ENCODE data around the gene NPHS2.

NPHS2 gene

DNA sequence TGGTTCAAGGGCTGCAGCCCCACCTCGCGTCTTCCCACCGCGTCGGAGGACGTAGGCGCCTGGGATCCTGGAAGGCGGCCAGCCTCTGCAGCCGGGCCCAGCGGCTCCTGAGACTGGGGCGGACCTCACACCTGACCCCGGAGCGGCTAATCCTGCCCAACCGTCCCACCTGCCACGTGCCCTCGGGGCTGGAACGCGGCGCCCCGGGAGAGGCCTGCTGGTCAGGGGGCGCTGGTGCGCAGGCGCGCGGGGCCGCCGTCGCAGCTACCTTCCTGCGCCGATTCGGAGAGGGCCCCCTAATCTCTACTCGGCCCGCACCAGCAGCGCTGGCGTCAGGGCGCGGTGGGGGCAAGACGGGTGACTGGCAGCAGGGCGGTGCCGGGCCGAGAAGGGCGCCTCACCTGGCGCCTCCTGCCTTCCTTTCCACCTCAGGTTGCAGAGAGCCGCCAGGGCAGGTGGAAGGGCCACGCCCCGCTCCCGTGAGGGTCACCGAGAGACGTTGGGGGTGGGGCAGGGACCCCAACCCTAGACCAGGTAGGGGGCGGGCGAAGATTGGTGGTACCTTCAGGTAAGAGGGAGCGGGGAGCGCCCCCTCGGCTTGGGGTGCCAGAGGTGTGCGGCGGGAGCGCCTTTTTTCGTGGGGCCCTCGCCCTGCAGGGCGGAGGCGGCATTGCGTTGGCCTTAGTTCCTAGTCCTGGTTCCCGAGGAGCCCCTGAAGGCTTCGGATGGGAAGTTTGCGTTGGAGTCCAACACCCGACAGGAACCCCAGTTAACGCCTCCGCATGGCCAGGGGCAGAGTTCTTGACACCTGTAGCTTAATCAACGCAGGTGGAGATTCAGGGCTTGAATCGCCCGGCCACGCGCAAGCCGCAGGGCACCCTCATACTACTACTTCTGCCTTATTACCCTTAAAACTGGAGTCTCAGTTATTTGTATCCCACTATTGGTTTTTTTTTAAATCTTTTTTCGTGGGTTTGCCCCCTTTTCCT lies 16.1 kb upstream of the NPHS2 start, which contains the start of gene TDRD5:
TSS of gene TDRD5 (plus strand) at position 241 of the 989 bp plus-strand sequence. CDS start 784 bp downstream, outside the sequence.
- TF ChIP-seq, protein P1, sequence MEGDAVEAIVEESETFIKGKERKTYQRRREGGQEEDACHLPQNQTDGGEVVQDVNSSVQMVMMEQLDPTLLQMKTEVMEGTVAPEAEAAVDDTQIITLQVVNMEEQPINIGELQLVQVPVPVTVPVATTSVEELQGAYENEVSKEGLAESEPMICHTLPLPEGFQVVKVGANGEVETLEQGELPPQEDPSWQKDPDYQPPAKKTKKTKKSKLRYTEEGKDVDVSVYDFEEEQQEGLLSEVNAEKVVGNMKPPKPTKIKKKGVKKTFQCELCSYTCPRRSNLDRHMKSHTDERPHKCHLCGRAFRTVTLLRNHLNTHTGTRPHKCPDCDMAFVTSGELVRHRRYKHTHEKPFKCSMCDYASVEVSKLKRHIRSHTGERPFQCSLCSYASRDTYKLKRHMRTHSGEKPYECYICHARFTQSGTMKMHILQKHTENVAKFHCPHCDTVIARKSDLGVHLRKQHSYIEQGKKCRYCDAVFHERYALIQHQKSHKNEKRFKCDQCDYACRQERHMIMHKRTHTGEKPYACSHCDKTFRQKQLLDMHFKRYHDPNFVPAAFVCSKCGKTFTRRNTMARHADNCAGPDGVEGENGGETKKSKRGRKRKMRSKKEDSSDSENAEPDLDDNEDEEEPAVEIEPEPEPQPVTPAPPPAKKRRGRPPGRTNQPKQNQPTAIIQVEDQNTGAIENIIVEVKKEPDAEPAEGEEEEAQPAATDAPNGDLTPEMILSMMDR (IDR thresholded peaks at IDR 0.05; ENCODE audit: insufficient read depth, low read length, poor library complexity, severe bottlenecking) = peak; percentile 1
- Histone ChIP-seq H3K27me3 (replicated peaks; ENCODE audit: control insufficient read depth, insufficient read depth, low read length) (no peaks in the 10 kb centered on the region; the same call in 1 of the 2 replicates), H3K36me3 (ENCODE audit: control insufficient read depth, insufficient read depth, low read length) (no peaks in the 10 kb centered on the region), H3K4me3 (replicated peaks; ENCODE audit: low read depth, low read length) (no peak within 1 kb of the TSS)
- DNase-seq (ENCODE audit: extremely low read depth, insufficient read length) = no peak

DNA sequence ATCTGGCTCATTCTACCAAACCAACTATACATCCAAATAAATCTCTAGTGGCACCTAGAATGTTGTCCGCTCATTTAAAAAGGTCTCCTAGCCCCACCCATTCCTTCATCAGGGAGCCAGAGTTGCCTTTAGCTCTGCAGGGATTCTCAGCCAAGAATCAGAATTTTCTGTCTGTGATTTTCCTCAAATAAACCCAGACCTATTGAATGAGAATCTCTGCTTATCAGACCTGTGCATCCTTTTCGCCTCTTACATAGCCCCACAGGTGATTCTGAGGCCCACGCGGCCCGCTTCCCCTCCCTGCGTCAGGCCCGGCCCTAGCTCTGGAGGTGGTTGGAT lies 15.5 kb upstream of the NPHS2 start:
- TF ChIP-seq, protein P1 (IDR thresholded peaks at IDR 0.05; ENCODE audit: insufficient read depth, low read length, poor library complexity, severe bottlenecking) = no peak
- H3K36me3 ChIP-seq (ENCODE audit: control insufficient read depth, insufficient read depth, low read length) = no peaks in the 10 kb centered on the region
- H3K27me3 ChIP-seq (replicated peaks; ENCODE audit: control insufficient read depth, insufficient read depth, low read length) = no peaks in the 10 kb centered on the region; the same call in 1 of the 2 replicates
- H3K4me3 ChIP-seq (replicated peaks; ENCODE audit: low read depth, low read length) = no peak overlapping the region
- DNase-seq (ENCODE audit: extremely low read depth, insufficient read length) = no peak

DNA sequence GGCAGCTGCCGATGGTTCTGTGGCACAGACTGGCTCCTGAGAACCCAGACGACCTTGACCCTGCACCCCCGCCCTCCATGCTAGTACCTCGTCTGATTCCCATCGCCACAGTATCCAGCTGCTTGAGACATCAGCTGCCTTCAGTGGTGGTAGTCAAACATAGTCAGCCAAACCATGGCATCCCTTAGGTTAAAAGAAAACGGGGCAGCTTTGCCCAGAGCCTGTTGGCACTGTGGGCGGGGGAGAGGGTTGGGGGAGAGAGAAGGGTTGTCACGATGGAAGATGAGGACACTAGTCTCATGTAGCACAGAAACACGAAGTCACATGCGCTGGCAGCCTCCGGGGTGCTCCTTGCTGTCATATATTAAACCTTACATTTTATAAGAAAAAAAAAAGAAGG lies 14.9 kb upstream of the NPHS2 start:
- H3K4me3 ChIP-seq (replicated peaks; ENCODE audit: low read depth, low read length) = no peak overlapping the region
- no peaks in the 10 kb centered on the region for H3K36me3 ChIP-seq (ENCODE audit: control insufficient read depth, insufficient read depth, low read length)
- DNase-seq (ENCODE audit: extremely low read depth, insufficient read length) = no peak
- TF ChIP-seq, protein P1 (IDR thresholded peaks at IDR 0.05; ENCODE audit: insufficient read depth, low read length, poor library complexity, severe bottlenecking) = no peak
- H3K27me3 ChIP-seq (replicated peaks; ENCODE audit: control insufficient read depth, insufficient read depth, low read length) = no peaks in the 10 kb centered on the region; the same call in 1 of the 2 replicates

DNA sequence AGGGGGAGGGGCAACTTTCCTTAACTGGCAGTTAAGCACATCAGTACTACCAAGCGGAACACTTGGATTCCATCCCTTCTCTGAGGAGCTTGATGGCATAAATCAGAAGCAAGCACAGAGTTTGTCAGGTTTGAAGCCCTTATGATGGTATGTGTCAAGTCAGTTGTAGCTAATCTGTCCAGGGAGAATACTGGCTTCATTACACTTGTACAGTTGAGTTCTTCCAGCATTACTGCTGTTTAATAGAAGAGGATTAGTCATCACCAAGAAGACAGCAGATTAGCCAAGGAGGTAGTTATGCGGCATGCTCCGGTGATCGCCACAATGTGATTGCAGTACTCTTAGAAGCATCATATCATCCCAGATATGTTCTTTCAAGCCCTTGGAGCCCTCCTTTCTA lies 13.8 kb upstream of the NPHS2 start:
- no peak overlapping the region for H3K4me3 ChIP-seq (replicated peaks; ENCODE audit: low read depth, low read length)
- H3K36me3 ChIP-seq (ENCODE audit: control insufficient read depth, insufficient read depth, low read length) = no peaks in the 10 kb centered on the region
- no peaks in the 10 kb centered on the region; the same call in 1 of the 2 replicates for H3K27me3 ChIP-seq (replicated peaks; ENCODE audit: control insufficient read depth, insufficient read depth, low read length)

DNA sequence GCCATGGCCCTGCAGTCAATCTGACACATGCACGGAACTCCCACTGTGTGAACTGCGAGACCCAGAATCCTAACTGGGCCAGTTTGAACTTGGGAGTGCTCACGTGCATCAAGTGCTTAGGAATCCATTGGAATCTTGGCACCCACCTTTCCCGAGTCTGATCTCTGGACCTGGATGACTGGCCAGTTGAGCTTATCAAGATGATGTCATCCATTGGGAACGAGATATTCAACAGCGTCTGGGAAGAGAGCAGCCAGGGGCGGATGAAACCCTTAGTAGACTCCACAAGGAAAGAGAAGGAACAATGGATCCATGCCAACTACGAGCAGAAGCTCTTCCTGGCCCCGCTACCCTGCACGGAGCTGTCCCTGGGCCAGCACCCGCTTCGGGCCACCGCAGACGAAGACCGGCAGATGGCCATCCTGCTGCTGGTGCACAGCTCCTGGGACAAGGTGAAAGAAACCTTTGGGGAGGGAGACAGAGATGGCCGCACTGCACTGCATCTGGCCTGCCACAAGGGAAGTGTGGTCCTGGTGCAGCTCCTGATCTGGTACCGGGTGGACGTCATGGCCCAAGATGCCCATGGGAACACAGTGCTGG lies 12.8 kb upstream of the NPHS2 start:
- no peaks in the 10 kb centered on the region; the same call in 1 of the 2 replicates for H3K27me3 ChIP-seq (replicated peaks; ENCODE audit: control insufficient read depth, insufficient read depth, low read length)
- no peaks in the 10 kb centered on the region for H3K36me3 ChIP-seq (ENCODE audit: control insufficient read depth, insufficient read depth, low read length)
- TF ChIP-seq, protein P1 (IDR thresholded peaks at IDR 0.05; ENCODE audit: insufficient read depth, low read length, poor library complexity, severe bottlenecking) = no peak
- H3K4me3 ChIP-seq (replicated peaks; ENCODE audit: low read depth, low read length) = no peak overlapping the region
- DNase-seq (ENCODE audit: extremely low read depth, insufficient read length) = no peak

More for the DNA sequence above, 13.8 kb upstream of the NPHS2 start:
- TF ChIP-seq, protein P1 (IDR thresholded peaks at IDR 0.05; ENCODE audit: insufficient read depth, low read length, poor library complexity, severe bottlenecking) = no peak
- DNase-seq (ENCODE audit: extremely low read depth, insufficient read length) = no peak
